ENCODE measurements around the gene RNU2-1.

GRCh38 chr17:43200127-43200526 lies 33.6 kb downstream of the RNU2-1 start:
- TF ChIP-seq CTCF (CRISPR knock-in tag; IDR thresholded peaks at IDR 0.05): peak; percentile 26
- no peak for TF ChIP-seq BHLHE40 (IDR thresholded peaks at IDR 0.05; ENCODE audit: low read length)
- TF ChIP-seq EZH2 (conservative IDR thresholded peaks at IDR 0.05; ENCODE audit: low read depth, low read length): no peak
- TF ChIP-seq MXI1 (IDR thresholded peaks at IDR 0.05; ENCODE audit: borderline replicate concordance, low read depth, low read length): no peak
- no peak for TF ChIP-seq DNMT1 (CRISPR knock-in tag; IDR thresholded peaks at IDR 0.05)
- no peak for TF ChIP-seq SMC3 (IDR thresholded peaks at IDR 0.05; ENCODE audit: low read length)
- TF ChIP-seq TFDP1 (CRISPR knock-in tag; IDR thresholded peaks at IDR 0.05; ENCODE audit: borderline replicate concordance): no peak
- peak; percentile 42; the same call in 1 of the 2 replicates for TF ChIP-seq CEBPG (CRISPR knock-in tag; IDR thresholded peaks at IDR 0.05)
- no peak for TF ChIP-seq CBX2 (IDR thresholded peaks at IDR 0.05; ENCODE audit: low read depth, low read length)
- no peak for TF ChIP-seq CBX2 (CRISPR knock-in tag; IDR thresholded peaks at IDR 0.05; ENCODE audit: low read depth)
- TF ChIP-seq MTERF4 (CRISPR knock-in tag; IDR thresholded peaks at IDR 0.05): no peak
- TF ChIP-seq MAX (IDR thresholded peaks at IDR 0.05): no peak
- TF ChIP-seq ZNF510 (CRISPR knock-in tag; IDR thresholded peaks at IDR 0.05; ENCODE audit: low read depth): no peak
- TF ChIP-seq HDAC2 (CRISPR knock-in tag; IDR thresholded peaks at IDR 0.05): no peak
- 0 out of 2 replicates have a peak, but pooled peaks have one; percentile 16 for TF ChIP-seq BCL6 (CRISPR knock-in tag; IDR thresholded peaks at IDR 0.05)
